CD4-positive, alpha-beta T cell (primary cell): Measurements from ENCODE around the gene CLN3. TPM values are rescaled to one million over a fixed set of nuclear protein-coding genes. Genes with fewer than 3 reads are reported as not detected.
A peak's percentile ranks its signal among the peaks of the same experiment; 100 is the strongest.

ENCODE experiments used
- ATAC-seq: fragments of 200-7000 bp; cut with Tn5 transposase; one replicate; pipeline ENCODE4 v1.10.0; 2022; ENCODE audit warnings: mild to moderate bottlenecking; ENCODE audit not compliant: poor library complexity
- CTCF ChIA-PET: fragments of 350-600 bp; sonication (Branson Sonifier 250); formaldehyde crosslinking; loops from one replicate; lab custom pipeline; 2021; ENCODE audit warnings: antibody characterized with exemption, inconsistent platforms; lab: Charles Lee
- POLR2A ChIA-PET: fragments of 350-600 bp; sonication (Branson Sonifier 250); formaldehyde crosslinking; loops from one replicate; lab custom pipeline; 2021; ENCODE audit warnings: antibody characterized with exemption, inconsistent platforms; lab: Charles Lee
- DNase-seq, 14 experiments: peaks; one replicate each; pipeline ENCODE4 v3.0.0-alpha.2; 2013 to 2020; ENCODE audit warnings: mixed read lengths in 2 of 14
- H3K27ac ChIP-seq, 2 donors: one replicate each; pipeline versions ENCODE4 v1.5.1 to v1.7.0; 2013; ENCODE audit warnings: low read length in 2 of 2, low read depth in 1 of 2, mild to moderate bottlenecking in 1 of 2
- H3K27me3 ChIP-seq, 2 experiments: 1 replicate in 1 of 2; 2 replicates in 1 of 2; pipeline versions ENCODE4 v1.6.1 to v1.7.0; 2013; ENCODE audit warnings: low read length in 2 of 2, control low read depth in 1 of 2, mild to moderate bottlenecking in 1 of 2, moderate library complexity in 1 of 2; ENCODE audit not compliant: insufficient read depth in 2 of 2, control insufficient read depth in 1 of 2
- H3K36me3 ChIP-seq: one replicate; pipeline ENCODE4 v1.6.1; 2013; ENCODE audit warnings: low read length, control low read depth; ENCODE audit not compliant: insufficient read depth
- H3K4me1 ChIP-seq: one replicate; pipeline ENCODE4 v1.6.1; 2013; ENCODE audit warnings: low read length, control low read depth; ENCODE audit not compliant: insufficient read depth
- H3K4me3 ChIP-seq: one replicate; pipeline ENCODE4 v1.5.1; 2013; ENCODE audit warnings: mild to moderate bottlenecking, low read length, moderate library complexity
- H3K9me3 ChIP-seq, 2 experiments: 1 replicate in 1 of 2; 2 replicates in 1 of 2; pipeline versions ENCODE4 v1.6.1 to v1.7.0; 2013; ENCODE audit warnings: low read length in 2 of 2, mild to moderate bottlenecking in 2 of 2, control low read depth in 1 of 2, moderate library complexity in 1 of 2; ENCODE audit not compliant: control insufficient read depth in 1 of 2, insufficient read depth in 1 of 2
- H3K27ac Mint-ChIP-seq: one replicate; pipeline ENCODE4 v1.8.0; 2020; ENCODE audit warnings: mixed read lengths
- H3K27me3 Mint-ChIP-seq: one replicate; pipeline ENCODE4 v1.8.0; 2021; ENCODE audit warnings: mixed read lengths
- H3K36me3 Mint-ChIP-seq: one replicate; pipeline ENCODE4 v1.8.0; 2021; ENCODE audit warnings: low read depth, mixed read lengths
- H3K4me1 Mint-ChIP-seq: one replicate; pipeline ENCODE4 v1.8.0; 2021; ENCODE audit warnings: low read depth, mixed read lengths
- H3K4me3 Mint-ChIP-seq: one replicate; pipeline ENCODE4 v1.8.0; 2020; ENCODE audit warnings: mild to moderate bottlenecking, mixed read lengths
- H3K9me3 Mint-ChIP-seq: one replicate; pipeline ENCODE4 v1.8.0; 2020; ENCODE audit warnings: mixed read lengths
- intact Hi-C, 2 experiments: fragments of 100-400 bp; cut with DNase I in 1 of 2; cut with micrococcal nuclease in 1 of 2; formaldehyde crosslinking; loops; one replicate each; pipeline versions ENCODE4 v1.15.1 to v1.9.0; 2023 to 2025; cut with DNase I, micrococcal nuclease
- total RNA-seq, 174 experiments: library from RNA in 2 of 174; stranded (reverse) in 2 of 174; gene quantifications; one replicate each; pipeline ENCODE4 v1.2.3 and lab custom pipeline; 2021 to 2026
- TF ChIP-seq, protein P1 (sequence below): fragments of 200-600 bp; IDR thresholded peaks from one replicate; pipeline ENCODE4 v1.8.0; 2022; ENCODE audit warnings: antibody characterized with exemption, mild to moderate bottlenecking

The CLN3 gene
- total RNA-seq, 2 experiments from 2014 or later = 42.7 to 46.3 TPM

DNA sequence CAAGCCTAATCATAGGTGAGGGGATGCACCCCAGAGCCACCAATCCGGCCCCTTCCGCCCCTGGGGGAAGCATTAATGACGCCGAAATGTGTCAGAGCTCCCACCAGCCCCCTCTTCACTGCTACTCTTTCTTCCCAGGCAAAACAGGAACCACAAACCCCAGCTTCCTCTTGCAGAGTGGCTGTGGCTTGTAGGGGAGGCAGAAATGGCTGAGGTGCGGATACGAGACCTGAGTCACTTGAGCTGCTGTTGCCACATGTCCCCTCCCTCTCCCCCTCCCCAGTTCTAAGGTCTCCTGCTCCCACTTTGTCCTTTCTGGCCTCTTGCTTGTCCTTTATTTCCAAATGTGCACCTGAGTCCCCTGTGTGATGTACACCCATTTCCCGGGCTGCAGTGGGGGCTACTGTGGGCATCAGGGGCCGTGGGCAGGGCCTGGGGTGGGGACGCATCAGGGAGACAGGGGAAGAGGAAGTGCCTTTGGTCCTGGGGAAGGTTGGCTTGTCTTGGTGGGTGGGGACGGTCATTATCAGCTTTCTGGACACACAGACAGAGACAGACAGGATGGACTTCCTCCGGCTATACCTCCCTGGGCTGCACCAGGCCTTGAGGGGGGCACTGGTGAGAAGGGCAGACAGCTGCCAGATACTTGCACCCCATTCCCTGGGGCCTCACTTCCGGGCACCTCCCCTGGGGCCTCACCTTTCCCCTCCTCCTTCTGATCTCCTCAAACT is 2.4 kb upstream of the CLN3 start, which contains the start of gene APOBR:
Gene APOBR, plus strand, starts transcription at position 523 of the 731 bp plus-strand sequence. Its CDS starts 39 bp downstream, at position 562.
- intact Hi-C loops = loop anchor here (1.0 to 10.0 kb wide), 5 partner anchors 59 to 353 kb away; partner anchors contain the start of genes SBK1 (in 2 of the 2), SGF29 (in 1 of the 2), TUFM (in 1 of the 2) and XPO6 (in 1 of the 2)
- Mint-ChIP-seq H3K27ac (peak within 1 kb of the TSS; percentile 99), H3K27me3 (no peaks in the 10 kb centered on the region), H3K4me1 (peaks cover 59% of the 10 kb centered on the region), H3K4me3 (peak within 1 kb of the TSS; percentile 92), H3K36me3 (peaks cover 24% of the 10 kb centered on the region), H3K9me3 (no peaks in the 10 kb centered on the region)
- CTCF ChIA-PET = interaction anchor here (0.9 kb wide), 1 partner anchor 60 kb away, joined by 3 read pairs; the partner anchor contains the start of gene SGF29
- peak; percentile 81 for ATAC-seq
- Histone ChIP-seq H3K4me1 (peaks cover 76% of the 10 kb centered on the region), H3K9me3 (peaks cover 0 to 6% of the 10 kb centered on the region in 2 experiments), H3K27ac (peak within 1 kb of the TSS; percentile 90 to 97), H3K36me3 (peaks cover 15% of the 10 kb centered on the region), H3K4me3 (peak within 1 kb of the TSS; percentile 78), H3K27me3 (no peaks in the 10 kb centered on the region)
- DNase-seq = peak; percentile 69 to 98 (median 82)
- TF ChIP-seq, protein P1, sequence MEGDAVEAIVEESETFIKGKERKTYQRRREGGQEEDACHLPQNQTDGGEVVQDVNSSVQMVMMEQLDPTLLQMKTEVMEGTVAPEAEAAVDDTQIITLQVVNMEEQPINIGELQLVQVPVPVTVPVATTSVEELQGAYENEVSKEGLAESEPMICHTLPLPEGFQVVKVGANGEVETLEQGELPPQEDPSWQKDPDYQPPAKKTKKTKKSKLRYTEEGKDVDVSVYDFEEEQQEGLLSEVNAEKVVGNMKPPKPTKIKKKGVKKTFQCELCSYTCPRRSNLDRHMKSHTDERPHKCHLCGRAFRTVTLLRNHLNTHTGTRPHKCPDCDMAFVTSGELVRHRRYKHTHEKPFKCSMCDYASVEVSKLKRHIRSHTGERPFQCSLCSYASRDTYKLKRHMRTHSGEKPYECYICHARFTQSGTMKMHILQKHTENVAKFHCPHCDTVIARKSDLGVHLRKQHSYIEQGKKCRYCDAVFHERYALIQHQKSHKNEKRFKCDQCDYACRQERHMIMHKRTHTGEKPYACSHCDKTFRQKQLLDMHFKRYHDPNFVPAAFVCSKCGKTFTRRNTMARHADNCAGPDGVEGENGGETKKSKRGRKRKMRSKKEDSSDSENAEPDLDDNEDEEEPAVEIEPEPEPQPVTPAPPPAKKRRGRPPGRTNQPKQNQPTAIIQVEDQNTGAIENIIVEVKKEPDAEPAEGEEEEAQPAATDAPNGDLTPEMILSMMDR = no peak
- POLR2A ChIA-PET = interaction anchor here (0.6 to 5.4 kb wide), 20 partner anchors 9 to 527 kb away, joined by 3 to 69 read pairs (median 6); partner anchors contain the start of genes ATXN2L, SBK1 and SGF29

DNA sequence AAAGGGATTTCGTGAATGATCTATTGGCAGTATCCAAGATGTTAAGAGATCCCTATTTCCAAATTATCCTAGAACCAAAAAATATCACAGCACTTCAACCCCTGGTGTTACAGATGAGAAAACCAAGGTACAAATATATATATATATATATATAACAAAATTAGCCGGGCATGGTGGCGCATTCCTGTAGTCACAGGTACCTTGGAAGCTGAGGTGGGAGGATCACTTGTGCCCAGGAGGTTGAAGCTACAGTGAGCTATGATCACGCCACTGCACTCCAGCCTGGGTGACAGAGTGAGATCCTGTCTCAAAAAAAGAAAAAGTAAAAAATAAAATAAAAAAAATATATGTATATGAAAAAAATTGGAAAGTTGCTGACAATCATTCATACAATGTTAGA is 637 bp upstream of the CLN3 start:
- POLR2A ChIA-PET = interaction anchor here (1.0 to 5.4 kb wide), 5 partner anchors 41 to 183 kb away, joined by 3 to 69 read pairs (median 8); partner anchors contain the start of gene SGF29
- Mint-ChIP-seq H3K27me3 (no peaks in the 10 kb centered on the region), H3K4me3 (peak overlapping the region; percentile 92), H3K9me3 (no peaks in the 10 kb centered on the region), H3K4me1 (peaks cover 68% of the 10 kb centered on the region), H3K27ac (peak overlapping the region; percentile 99), H3K36me3 (peaks cover 41% of the 10 kb centered on the region)
- Histone ChIP-seq H3K9me3 (peaks cover 0 to 6% of the 10 kb centered on the region in 2 experiments), H3K4me3 (peak overlapping the region; percentile 78), H3K4me1 (peaks cover 86% of the 10 kb centered on the region), H3K36me3 (peaks cover 22% of the 10 kb centered on the region), H3K27ac (peak overlapping the region; percentile 89 to 97), H3K27me3 (no peaks in the 10 kb centered on the region)
- ATAC-seq = no peak
- CTCF ChIA-PET = interaction anchor here (1.8 kb wide), 1 partner anchor 62 kb away, joined by 5 read pairs; the partner anchor contains the start of gene SGF29
- TF ChIP-seq, protein P1 = no peak
- DNase-seq = peak in 2 of 14 experiments; percentile 12 to 14
- intact Hi-C loops = loop anchor here (5.0 to 10.0 kb wide), 3 partner anchors 200 to 352 kb away; partner anchors contain the start of genes SBK1 (in 2 of the 2), TUFM (in 1 of the 2) and XPO6 (in 1 of the 2)

DNA sequence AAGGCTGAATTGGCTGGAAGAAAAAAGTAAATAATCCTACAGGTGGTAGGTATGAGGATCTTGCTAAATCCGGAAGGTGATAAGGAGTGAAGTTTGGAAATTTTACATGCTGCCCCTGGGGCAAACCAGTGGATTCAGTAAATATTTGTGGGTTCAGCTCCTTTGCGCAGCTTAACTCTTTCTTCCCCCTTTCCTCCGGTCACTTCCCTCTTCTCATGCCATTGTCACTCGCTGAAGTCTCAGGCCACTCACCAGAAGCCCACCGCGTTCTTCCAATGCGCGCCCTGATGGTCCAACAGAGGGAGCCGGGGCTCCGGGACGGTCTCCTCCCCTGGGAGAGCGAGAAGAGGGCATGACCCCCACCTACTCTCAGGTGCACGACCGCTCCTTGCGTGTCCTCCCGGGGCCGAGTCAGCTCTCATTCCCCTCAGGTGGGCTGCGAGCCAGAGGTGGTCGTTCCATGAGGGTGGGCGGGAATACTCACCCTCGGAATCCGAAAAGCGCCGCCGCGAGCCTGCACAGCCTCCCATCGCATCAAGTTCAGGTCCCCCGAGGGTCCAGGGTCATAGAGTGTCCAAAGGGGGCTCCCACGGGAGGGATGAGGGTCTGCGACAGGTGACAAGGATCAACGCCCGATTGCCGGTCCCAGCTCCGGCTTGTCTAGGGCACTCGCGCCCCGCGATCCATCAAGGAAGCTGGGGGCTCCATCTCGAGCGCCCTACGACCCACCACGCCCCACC is 474 bp downstream of the CLN3 start:
- DNase-seq (peak in 5 of 14 experiments; percentile 15 to 47 (median 36)), ATAC-seq (no peak)
- Histone ChIP-seq H3K4me3 (peak overlapping the region; percentile 78), H3K9me3 (peaks cover 0 to 3% of the 10 kb centered on the region in 2 experiments), H3K27me3 (no peaks in the 10 kb centered on the region), H3K27ac (peak overlapping the region; percentile 89 to 97), H3K36me3 (peaks cover 26% of the 10 kb centered on the region), H3K4me1 (peaks cover 81% of the 10 kb centered on the region)
- POLR2A ChIA-PET = interaction anchor here (0.6 to 5.4 kb wide), 10 partner anchors 24 to 332 kb away, joined by 3 to 69 read pairs (median 4); partner anchors contain the start of genes SGF29 and SULT1A1
- H3K36me3 Mint-ChIP-seq = peaks cover 45% of the 10 kb centered on the region
- no peaks in the 10 kb centered on the region for H3K27me3 Mint-ChIP-seq
- CTCF ChIA-PET = interaction anchor here (1.0 kb wide), 1 partner anchor 125 kb away, joined by 3 read pairs; no protein-coding TSS in a partner anchor
- peak overlapping the region; percentile 92 for H3K4me3 Mint-ChIP-seq
- TF ChIP-seq, protein P1 = peak; percentile 28
- peaks cover 59% of the 10 kb centered on the region for H3K4me1 Mint-ChIP-seq
- intact Hi-C loops = loop anchor here (2.0 to 10.0 kb wide), 4 partner anchors 57 to 353 kb away; partner anchors contain the start of genes SBK1 (in 2 of the 2), TUFM (in 1 of the 2) and XPO6 (in 1 of the 2)
- peak overlapping the region; percentile 99 for H3K27ac Mint-ChIP-seq
- no peaks in the 10 kb centered on the region for H3K9me3 Mint-ChIP-seq
